Thymus (tissue), 11 donors: ENCODE data around the gene RPP25L. TPM values are rescaled to one million over a fixed set of nuclear protein-coding genes. Genes with fewer than 3 reads are reported as not detected.

Experiments used
- DNase-seq, 9 donors: peaks; one replicate each; pipeline ENCODE4 v3.0.0-alpha.2; 2013; ENCODE audit warnings: low spot score in 9 of 9, low read depth in 6 of 9, missing footprints in 1 of 9
- H3K27ac ChIP-seq, 2 donors: one replicate each; pipeline ENCODE4 v1.5.1; 2013; ENCODE audit warnings: control low read depth in 1 of 2, low read depth in 1 of 2, low read length in 1 of 2, mild to moderate bottlenecking in 1 of 2, moderate library complexity in 1 of 2
- H3K27me3 ChIP-seq, 2 donors: one replicate each; pipeline ENCODE4 v1.5.1; 2013; ENCODE audit warnings: low read length in 1 of 2; ENCODE audit not compliant: control insufficient read depth in 2 of 2, insufficient read depth in 1 of 2
- H3K36me3 ChIP-seq, 2 donors: one replicate each; pipeline ENCODE4 v1.5.1; 2013; ENCODE audit warnings: low read length in 1 of 2, mild to moderate bottlenecking in 1 of 2, moderate library complexity in 1 of 2; ENCODE audit not compliant: control insufficient read depth in 2 of 2, insufficient read depth in 2 of 2
- H3K4me1 ChIP-seq, 2 donors: one replicate each; pipeline ENCODE4 v1.5.1; 2013; ENCODE audit warnings: low read length in 2 of 2; ENCODE audit not compliant: control insufficient read depth in 2 of 2, insufficient read depth in 2 of 2
- H3K4me3 ChIP-seq, 2 donors: one replicate each; pipeline ENCODE4 v1.5.1; 2013; ENCODE audit warnings: low read length in 2 of 2, control low read depth in 1 of 2, mild to moderate bottlenecking in 1 of 2
- H3K9me3 ChIP-seq, 2 donors: one replicate each; pipeline ENCODE4 v1.5.1; 2013; ENCODE audit warnings: low read length in 1 of 2, mild to moderate bottlenecking in 1 of 2; ENCODE audit not compliant: control insufficient read depth in 2 of 2, insufficient read depth in 1 of 2
- WGBS: extraction: QIAGEN DNeasy Blood & Tissue Kit; methylation state at CpG from one replicate; pipeline ENCODE4 v1.1.7; 2013; 5-methylcytosine and 5-hydroxymethylcytosine counted together
- polyA plus RNA-seq: library from polyadenylated mRNA; stranded (reverse); fragments of 200-250 nt; gene quantifications from one replicate; pipeline ENCODE4 v1.2.3, GENCODE V29; 2013
- total RNA-seq: library from RNA; stranded (reverse); fragments of 120-200 nt; gene quantifications from one replicate; pipeline ENCODE4 v1.2.4, GENCODE V29; 2013
- donor health status: healthy.

The RPP25L gene
- total and polyA plus RNA-seq, 2 donors: 38.4 to 40.8 TPM

DNA sequence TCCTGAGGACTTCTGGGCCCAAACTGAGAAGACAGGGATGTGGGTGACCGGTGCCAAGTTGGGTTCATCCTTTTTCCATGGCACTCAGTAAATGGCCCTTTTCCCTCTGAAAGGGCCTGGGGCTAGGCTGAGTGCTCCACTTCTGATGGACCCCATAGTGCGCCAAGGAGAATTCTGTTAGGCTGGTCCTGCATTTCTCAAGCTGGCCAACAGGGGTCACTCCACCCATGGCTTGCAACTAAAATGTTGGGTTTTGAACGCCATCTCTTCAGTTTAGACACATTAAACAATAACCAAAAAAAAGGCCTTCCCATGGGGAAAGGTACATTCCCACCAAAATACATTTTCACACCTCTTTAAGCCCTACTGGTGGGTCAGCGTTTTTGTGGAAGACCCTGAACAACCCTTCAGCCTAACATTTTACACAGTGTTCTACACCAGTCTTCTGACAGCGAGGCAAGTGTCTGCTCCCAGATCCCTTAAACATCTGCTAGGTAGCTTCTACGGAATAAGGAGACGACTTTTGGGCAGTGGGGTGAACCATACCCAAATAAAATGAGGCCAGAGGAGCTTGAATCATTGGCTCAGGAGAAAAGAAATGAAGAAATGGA is 49.7 kb downstream of the RPP25L start:
- no peak overlapping the region for H3K4me3 ChIP-seq
- H3K36me3 ChIP-seq: no peaks in the 10 kb centered on the region
- peaks cover 0 to 58% of the 10 kb centered on the region in 2 donors for H3K27me3 ChIP-seq

DNA sequence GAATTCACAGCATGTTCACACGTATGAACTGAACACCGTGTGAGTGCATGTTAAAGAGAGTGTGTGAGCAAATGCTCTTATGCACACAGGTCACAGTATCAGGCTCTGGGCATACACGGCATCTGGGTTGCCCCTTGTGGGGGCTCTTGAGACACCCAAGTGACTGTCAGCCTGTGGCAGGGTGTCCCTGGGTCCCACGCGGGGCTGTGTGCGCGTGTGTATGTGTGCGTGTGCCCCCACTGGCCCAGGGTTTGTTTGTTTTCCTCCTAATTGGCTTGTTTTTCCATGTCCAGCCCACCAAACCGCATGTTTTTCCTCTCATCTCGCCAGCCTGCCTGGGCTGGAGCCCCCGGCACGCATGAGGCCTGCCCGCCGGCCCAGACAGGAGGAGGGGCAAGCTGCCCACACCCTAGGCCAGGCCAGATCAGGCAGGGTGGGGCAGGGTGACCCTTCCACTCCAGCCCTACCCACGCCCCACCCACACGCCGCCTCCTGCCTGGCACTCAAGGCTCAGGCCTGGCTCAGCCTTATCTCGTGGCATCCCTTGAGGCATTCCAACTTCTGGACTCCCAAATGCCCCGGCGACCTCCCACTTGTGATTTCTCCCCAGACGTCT is 51.2 kb downstream of the RPP25L start:
- H3K27ac ChIP-seq: no peak overlapping the region
- DNase-seq: no peak
- H3K27me3 ChIP-seq: peaks cover 0 to 44% of the 10 kb centered on the region in 2 donors
- no peaks in the 10 kb centered on the region for H3K9me3 ChIP-seq
- H3K4me3 ChIP-seq: no peak overlapping the region
- H3K4me1 ChIP-seq: peaks cover 0 to 18% of the 10 kb centered on the region in 2 donors
- WGBS: 93% methylated on average over 21 of the region's 21 CpGs
- no peaks in the 10 kb centered on the region for H3K36me3 ChIP-seq

More for the DNA sequence above, 49.7 kb downstream of the RPP25L start:
- no peaks in the 10 kb centered on the region for H3K9me3 ChIP-seq
- H3K4me1 ChIP-seq: peaks cover 0 to 22% of the 10 kb centered on the region in 2 donors
- DNase-seq: peak in 1 of 9 donors; percentile 11
- WGBS: 84% methylated on average over 7 of the region's 7 CpGs
- no peak overlapping the region for H3K27ac ChIP-seq

Other genes with a start within 250 kb of the RPP25L start
- 0.52 TPM for gene MYORG, start 235.2 kb downstream of the RPP25L start, total RNA-seq
- gene MYORG, start 235.2 kb downstream of the RPP25L start, polyA plus RNA-seq: 1.3 TPM
- 3.1 TPM for gene FAM219A, start 153.5 kb downstream of the RPP25L start, total RNA-seq
- gene FAM219A, start 153.5 kb downstream of the RPP25L start, polyA plus RNA-seq: 9.7 TPM
- 0.38 TPM for gene DNAI1, start 153.3 kb downstream of the RPP25L start, total RNA-seq
- 0.75 TPM for gene DNAI1, start 153.3 kb downstream of the RPP25L start, polyA plus RNA-seq
- 0.47 TPM for gene ENHO, start 89.1 kb downstream of the RPP25L start, total RNA-seq
- gene ENHO, start 89.1 kb downstream of the RPP25L start, polyA plus RNA-seq: 3.7 TPM
- gene CNTFR, start 22.4 kb downstream of the RPP25L start, total RNA-seq: 3.9 TPM
- gene CNTFR, start 22.4 kb downstream of the RPP25L start, polyA plus RNA-seq: 2.2 TPM
- gene DCTN3, start 8.4 kb upstream of the RPP25L start, total RNA-seq: 87.8 TPM
- 97.1 TPM for gene DCTN3, start 8.4 kb upstream of the RPP25L start, polyA plus RNA-seq
- 0.09 TPM for gene ARID3C, start 17.0 kb upstream of the RPP25L start, total RNA-seq
- 0.07 TPM for gene ARID3C, start 17.0 kb upstream of the RPP25L start, polyA plus RNA-seq
- 21.0 TPM for gene SIGMAR1, start 25.7 kb upstream of the RPP25L start, total RNA-seq
- gene SIGMAR1, start 25.7 kb upstream of the RPP25L start, polyA plus RNA-seq: 24.6 TPM
- gene GALT, start 34.6 kb upstream of the RPP25L start, total RNA-seq: 34.5 TPM
- gene GALT, start 34.6 kb upstream of the RPP25L start, polyA plus RNA-seq: 61.8 TPM
- gene IL11RA, start 40.1 kb upstream of the RPP25L start, total RNA-seq: 12.6 TPM
- gene IL11RA, start 40.1 kb upstream of the RPP25L start, polyA plus RNA-seq: 52.8 TPM
- 4.4 TPM for gene CCL27, start 50.6 kb upstream of the RPP25L start, total RNA-seq
- 48.4 TPM for gene CCL27, start 50.6 kb upstream of the RPP25L start, polyA plus RNA-seq
- 905 TPM for gene CCL19, start 79.2 kb upstream of the RPP25L start, total RNA-seq
- gene CCL19, start 79.2 kb upstream of the RPP25L start, polyA plus RNA-seq: 588 TPM
- 43.7 TPM for gene CCL21, start 98.0 kb upstream of the RPP25L start, total RNA-seq
- 16.6 TPM for gene CCL21, start 98.0 kb upstream of the RPP25L start, polyA plus RNA-seq